HG03175 (cell line): Measurements from ENCODE around the gene PRPF8.

Experiments
- ATAC-seq: cut with Tn5 transposase; IDR thresholded peaks from one replicate; pipeline ENCODE4 v1.9.1; 2021; ENCODE audit warnings: mild to moderate bottlenecking, moderate library complexity; ENCODE audit not compliant: unreplicated experiment

Gene PRPF8

DNA sequence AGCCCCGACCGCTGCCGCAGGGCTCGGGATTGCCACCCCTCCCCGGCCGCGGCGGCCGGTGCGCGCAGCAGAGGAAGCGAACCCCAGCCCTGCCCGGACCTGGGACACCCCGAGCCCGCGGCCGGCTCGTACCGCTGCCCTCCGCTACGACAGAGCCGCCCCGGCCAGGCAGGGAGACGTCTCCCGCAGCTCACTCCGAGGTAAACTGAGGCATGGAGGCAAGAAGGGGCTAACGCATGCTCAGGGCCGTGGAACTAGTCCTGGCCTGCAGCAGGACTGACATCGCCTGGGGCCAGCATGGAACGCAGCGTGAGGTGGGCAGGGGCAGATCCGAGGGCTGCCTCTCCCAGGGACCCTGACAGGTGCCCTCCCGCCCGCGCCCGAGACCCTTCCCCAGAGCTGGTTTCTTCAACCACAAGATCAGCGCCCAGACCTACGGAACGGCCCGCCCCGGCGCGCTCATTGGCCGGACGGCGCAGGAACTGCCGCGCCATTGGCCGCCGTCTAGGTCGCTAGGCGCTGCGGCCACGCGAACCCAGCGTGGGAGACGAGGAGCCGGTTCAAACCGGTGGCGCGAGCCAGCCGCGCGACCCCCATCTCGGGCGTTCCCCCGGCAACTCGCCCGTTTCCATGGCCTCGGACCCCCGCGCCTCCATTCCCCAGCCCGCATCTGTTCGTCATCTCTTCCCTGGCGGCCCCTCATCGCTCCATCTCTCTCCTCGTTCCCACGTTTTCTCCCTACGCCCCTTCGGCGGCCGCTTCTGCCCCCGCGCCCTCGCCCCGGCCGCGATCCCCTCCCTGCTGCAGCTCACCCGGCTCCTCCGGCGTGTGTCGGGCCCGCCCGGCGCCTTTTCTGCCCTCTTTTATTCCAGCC is 56.4 kb downstream of the PRPF8 start, which contains the start of gene SLC43A2:
TSS of gene SLC43A2 (minus strand) at position 853 of the 874 bp plus-strand sequence. CDS start 960 bp downstream, outside the sequence.
- peak; percentile 61 for ATAC-seq

DNA sequence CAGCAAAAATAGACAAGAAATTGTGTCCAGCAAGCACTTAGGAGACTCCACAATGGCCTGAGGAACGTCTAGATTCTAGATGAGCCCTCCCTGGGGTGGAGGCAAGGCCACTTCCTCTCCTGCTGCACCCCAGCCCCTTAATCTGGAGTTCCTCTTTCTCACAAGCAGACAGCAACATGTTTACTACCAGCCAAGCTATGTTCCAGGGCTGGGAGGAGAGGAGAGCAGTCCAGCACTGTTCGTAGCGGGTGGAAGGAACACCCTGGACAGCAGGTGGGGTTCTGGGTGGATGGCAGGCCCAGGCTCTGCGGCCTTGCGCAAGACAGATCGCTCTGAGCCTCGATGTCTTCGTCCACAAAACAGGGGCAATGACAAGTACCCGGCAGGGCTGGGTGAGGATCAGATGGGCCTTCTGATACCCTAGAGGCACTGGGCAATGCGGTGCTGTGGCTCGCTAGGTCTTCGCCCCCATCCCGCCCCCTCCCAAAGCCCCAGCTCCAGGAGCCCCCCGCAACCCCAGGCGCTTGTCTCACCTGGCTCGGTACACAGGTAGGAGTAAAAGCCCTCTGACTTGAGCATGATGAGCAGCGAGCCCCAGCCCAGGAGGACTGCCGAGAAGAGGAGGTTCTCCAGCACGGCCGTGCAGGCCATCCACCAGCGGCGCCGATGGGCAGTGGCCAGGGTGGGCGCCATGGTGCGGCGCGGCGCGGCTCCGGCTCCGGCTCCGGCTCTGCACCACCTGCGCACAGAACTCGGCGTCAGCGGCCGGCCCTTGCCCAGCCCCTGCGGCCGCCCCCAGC is 57.3 kb downstream of the PRPF8 start:
- no peak for ATAC-seq

DNA sequence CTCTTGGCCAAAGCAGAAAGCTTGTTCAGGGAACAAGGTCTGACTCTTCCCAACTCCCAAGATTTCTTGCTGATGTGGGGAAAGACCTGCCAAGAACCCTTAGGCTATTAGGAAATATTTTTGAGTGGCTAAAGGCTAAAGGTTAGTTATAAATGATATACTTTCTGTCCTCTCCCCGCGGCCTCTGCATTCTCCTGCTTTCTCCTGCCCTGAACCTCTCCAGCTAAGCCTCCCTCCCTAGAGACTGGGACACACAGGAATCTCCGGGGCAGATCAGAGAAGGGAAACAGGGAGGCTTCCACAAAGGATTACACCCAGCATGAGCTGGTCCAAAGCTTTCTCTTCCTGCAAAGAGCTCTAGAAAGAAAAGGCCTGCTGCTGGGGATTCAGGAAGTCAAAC is 58.3 kb downstream of the PRPF8 start:
- no peak for ATAC-seq

DNA sequence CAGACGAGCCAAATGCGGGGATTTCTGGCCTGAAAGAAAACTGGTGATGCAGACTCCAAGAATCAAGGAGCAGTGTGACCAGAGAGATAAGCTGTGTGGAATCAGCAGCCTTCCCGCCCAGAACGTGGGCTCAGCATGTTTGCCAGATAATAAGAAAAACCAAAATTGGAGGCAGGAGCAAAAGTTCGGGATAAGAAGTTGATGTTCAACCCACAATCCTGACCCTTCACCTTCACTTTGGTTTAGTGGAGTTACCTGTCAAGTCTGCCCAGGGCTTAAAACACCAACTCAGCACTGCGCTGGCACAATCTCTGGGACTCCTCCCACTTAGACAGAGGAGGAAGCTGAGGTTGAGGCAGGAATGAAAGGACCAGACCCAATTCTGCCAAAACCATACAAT is 59.1 kb downstream of the PRPF8 start:
- ATAC-seq = no peak

DNA sequence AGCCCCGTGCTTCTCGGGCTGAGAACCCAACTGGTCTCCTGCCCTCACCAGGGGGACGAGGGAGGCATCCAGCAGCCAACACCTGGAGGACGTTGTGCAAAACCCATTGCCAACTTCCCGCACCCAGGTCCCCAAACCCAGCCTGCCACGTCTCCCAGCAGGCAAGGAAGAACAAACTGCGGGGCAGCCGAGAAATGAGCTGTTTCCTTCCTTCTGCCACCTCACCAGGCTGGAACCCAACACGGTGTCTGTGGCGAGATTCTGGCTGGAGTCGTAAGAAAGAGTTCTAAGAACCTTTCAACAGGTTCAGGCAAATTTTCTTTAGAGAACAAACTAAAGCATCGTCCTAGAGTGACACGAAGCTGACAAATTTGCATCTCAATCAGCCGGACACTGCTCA is 59.6 kb downstream of the PRPF8 start:
- ATAC-seq = no peak

DNA sequence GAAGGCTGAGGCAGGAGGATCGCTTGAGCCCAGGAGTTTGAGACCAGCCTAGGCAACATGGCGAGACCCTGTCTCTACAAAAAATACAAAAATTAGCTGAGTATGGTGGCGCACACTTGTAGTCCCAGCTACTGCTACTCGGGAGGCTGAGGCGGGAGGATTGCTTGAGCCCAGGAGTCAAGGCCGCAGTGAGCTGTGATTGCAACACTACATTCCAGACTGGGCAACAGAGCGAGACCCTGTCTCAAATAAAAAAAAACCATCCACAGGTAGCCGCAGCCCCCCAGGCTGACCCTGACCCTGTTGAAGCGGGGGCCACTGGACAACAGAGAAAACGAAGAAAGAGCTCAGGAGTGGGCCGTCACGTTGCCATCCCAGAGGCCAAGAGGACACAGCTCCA is 60.0 kb downstream of the PRPF8 start:
- no peak for ATAC-seq

DNA sequence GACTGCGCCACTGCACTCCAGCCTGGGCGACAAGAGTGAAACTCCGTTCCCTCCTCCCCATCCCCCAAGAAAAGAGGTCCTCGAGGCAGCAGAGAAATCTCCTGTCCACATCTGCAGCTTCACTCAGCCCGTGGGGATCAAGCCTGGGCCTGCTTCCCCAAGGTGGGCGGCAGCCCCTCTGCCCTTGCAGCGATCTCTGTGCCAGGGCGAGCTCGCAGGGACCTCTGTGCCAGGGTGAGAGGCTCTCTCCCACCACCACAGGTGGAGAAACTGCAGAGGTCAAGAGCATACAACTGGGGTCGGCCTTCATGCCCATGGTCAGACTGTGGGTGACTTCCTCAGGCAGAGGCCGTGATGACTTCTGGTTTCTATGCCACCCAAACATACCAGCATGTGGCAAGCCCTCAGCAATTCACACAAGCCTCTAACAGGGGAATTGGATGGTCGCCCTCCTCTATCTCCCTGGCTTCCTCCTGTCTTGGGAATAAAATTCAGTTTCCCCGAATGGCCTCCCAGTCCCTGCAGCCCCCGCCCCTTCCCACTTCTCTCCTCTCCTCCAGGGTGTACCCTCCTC is 61.5 kb downstream of the PRPF8 start:
- ATAC-seq = no peak

DNA sequence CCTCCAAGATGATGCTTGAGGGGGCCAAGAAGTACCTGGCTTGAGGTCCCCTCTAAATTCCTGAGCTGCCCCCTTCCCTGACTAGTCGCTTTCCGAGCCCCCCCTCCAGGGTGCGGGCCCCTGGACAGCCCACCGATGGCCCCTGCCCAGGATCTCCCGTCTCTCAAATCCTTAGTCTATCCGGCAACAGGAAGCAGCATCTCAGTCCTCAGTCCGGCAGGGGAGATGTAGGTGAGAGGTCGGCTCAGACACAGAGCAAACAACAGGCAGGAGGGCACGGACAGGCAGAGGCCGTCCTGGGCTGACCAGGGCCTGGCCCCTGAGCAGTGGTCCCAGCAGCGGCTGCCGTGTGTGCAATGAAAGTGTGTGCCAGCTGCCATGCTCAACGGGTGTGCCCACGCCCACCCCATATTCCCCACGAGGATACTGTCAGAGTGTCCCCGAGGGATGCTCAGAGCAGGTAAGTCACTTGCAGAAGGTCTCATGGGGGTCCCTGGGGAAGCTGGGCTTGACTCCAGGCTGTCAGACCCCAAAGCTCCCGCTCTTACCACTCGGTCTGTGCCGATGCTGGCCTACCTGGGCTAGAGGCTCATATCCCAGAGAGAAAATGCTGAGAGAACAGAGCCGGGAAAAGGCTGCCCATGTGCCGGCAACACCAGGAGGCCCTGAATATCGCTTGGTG is 63.3 kb downstream of the PRPF8 start:
- ATAC-seq = no peak

DNA sequence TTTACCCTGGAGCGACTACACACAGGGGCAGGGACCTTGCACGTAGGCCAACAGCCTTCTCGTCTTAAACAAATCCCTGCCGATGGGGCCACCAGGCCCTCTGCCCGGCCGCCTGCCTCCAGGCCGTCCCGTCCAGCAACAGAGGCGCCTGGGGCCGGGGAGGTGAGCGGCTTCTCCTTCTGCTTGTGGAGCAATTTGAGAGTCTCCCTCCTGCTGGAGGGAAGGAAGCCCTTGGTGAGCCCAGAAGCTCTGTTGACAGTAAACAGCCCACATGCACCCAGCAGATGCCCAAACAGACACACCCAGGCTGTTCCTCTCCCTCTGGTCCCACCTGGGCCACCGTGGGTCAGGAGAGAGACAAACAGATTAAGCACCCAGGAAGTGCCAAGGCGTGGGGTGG is 64.2 kb downstream of the PRPF8 start:
- ATAC-seq = no peak

DNA sequence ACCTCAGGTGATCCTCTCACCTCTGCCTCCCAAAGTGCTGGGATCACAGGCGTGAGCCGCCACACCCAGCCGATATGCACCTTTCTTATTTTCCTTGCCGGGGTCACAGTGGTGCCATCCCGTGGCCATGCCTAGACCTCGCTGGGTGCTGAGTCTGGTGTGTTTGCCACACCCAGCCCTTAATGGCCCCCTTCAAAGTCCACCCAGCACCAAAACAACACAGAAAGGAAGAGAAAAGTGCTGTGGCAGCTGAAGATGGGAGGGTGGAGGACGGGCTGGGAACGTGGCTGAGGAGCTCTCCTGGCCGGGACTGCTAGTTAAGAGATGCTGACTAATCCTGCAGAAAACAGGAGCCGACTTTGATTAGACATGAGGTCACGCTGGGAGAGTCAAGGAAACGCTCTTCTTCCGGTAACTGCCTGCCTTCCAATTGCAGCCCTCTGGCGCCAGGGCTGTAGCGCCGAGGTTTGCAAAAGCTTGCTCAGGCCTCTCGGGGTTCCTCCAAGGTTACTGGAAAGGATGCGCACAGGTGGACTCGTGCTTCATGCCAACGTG is 67.0 kb downstream of the PRPF8 start:
- ATAC-seq = no peak

DNA sequence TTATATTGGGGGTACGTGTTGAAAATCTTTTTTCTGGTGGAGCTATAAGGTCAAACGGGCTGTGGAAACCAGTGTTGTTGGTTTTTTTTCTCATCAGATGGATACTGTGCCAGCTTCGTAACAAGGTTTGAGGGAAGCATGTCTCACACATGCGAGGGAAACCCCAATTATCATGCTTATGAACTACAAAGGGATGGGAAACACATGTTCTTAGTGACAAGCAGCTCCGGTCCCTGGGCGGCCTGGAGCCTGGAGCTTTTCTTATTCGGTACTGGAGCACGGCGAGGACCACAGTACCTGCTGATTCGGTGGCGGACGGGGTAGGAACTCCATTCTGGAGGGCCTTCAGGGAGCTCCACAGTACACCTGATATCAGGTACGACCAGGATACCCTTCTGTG is 68.6 kb downstream of the PRPF8 start:
- ATAC-seq = no peak

DNA sequence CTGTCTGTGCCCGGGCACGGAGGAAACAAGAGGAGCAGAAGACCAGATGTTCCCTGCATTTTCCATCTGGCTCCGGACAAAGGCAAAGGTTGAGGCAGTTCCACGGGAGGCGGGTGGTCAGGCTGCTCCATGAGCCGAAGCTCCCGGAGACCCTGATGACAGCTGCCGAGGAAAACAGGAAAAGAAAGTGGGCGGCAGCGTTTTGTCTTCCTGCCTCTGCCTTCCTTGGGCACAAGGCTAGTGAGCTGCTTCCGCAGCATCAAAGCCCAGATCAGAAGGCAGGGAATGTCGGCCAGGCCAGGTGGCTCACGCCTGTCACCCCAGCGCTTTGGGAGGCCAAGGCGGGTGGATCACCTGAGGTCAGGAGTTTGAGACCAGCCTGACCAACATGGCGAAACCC is 72.3 kb downstream of the PRPF8 start:
- ATAC-seq = no peak

DNA sequence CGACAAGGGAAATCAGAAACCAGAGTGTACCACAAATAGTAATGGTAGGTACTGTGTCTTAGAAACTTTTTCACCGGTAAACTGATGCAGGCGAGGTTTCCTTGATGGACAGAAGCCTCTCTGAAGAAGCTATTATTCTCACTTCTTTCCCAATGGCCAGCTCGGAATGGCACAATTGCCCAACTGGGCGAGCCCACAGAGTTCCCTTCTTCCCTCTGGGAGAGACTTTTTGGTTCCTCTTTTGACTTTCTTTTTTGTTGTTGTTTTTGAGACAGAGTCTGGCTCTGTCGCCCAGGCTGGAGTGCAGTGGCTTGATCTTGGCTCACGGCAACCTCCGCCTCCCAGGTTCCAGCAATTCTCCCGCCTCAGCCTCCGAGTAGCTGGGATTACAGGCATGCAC is 73.0 kb downstream of the PRPF8 start:
- ATAC-seq = no peak

DNA sequence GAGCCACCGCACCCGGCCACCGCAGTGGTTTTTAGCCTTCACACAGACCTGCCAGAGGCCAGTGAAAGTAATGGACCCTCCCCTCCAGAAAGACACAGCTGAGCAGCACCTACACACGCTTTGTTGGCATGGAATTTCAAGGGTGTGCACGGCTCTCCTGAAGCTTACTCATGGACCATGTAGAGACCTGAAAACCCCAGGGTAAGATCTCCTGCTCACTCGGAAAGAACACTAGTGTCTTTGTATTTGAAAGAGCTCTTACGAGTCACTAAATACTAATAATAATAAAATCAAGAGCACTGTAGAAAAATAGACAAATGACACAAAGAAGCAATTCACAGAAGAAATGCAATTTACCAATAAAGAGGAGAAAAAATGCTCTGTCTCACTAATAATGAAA is 76.0 kb downstream of the PRPF8 start:
- no peak for ATAC-seq

DNA sequence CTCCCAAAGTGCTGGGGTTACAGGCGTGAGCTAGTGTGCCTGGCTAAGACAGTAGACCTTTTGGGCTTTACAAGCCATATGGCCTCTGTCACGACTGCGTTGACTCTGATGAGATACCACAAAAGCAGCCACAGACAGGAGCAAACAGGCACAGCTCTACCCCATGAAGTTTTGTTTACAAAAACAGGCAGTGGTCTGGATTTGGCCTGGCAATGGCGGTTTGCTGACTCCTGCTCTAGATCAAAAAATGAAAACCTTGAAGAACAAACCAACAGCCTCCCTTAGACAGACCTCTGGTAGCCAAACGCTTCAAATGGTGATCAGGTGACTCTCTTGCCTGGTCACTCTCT is 76.7 kb downstream of the PRPF8 start:
- no peak for ATAC-seq

DNA sequence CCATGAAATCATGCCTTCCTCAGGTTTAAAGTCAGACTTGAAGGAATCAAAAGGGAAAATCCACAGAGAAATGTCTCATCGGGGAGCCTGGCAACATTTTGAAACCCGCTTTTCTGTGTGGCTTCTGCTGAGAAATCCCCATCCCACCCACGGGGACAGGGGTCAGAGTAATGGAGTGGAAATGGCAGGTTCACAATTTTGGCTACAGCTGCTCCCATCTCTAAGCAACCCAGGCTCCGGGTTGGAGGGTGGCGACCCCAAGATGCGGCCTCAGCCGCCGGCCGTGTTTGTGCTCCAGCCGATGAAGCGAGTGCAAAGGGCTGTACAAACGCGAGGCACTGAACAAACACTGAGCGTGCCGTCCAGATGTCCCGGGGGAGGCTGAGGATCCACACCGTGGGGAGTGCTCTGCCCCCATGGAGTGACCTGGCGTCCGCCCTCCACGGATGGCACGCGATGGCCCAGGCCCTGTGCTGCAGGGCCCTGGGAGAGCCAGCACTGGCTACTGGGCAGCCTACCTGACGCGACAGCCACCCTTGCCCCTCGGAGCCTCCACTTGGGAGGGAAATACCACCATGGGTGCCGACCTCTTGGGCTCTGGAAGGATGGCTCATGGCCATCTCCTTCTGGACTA is 78.2 kb downstream of the PRPF8 start:
- ATAC-seq = no peak

DNA sequence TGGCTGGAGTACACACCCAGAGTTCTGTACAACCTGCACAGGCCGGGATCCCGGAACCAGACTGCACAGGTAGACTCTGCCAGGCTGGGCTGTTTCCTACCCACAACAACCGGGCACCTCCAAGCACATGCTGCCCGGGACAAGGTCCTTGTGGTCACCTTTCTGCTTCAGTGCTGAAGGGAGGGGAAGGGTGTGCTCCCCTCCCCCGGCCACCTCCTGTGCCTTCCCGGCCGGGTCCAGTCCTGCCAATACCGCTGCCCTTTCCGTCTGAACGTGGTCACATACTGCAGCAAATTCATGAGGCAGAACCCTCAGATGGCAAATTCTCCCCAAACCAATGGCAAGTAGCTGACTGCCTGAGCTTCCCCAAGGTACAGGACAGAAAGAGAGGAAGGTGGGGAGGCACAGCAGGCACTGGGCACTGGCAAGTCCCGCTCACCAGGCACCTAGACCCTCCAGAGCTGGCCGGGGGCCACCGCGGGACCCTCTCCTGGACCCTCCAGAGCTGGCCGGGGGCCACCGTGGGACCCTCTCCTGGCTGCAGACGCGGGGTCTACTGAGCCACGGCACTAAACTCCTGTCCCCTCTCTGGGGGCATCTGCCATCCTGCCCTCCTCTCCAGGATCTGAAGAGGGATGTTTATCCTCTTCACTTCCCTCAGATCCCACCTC is 78.9 kb downstream of the PRPF8 start:
- ATAC-seq = no peak

DNA sequence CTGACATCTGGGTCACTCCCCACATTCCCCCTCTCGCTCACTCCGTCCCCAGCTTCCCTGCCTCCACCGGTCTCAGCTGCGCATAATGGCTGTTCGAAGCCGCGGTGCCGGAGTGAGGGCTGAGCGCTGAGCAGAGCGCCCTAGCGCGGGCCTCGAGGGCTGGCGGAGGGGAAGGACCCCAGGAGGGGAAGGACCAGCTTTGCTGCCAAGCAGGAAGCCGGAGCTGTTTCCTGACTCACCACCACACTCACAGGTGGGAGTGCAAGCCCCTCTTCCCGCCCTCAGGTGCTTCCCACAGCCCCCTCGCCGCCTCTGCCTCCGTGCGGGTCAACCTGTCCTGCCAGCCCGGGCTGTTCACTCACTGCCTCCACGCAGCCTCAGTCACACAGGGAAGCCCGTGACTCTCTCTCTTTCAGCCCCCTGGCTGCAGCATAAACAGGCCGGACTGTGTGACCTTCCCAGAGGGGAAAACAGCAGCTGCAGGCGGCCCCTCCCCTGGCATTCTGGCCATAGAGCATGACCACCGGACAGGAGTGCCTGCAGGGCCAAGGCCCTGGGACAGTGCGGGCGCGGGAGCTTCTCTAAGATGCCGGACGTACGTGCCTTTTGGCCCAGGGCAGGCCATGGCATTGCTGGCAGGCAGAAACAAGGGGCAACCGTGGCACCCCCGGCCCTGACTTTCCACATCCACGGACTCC is 79.7 kb downstream of the PRPF8 start:
- no peak for ATAC-seq

DNA sequence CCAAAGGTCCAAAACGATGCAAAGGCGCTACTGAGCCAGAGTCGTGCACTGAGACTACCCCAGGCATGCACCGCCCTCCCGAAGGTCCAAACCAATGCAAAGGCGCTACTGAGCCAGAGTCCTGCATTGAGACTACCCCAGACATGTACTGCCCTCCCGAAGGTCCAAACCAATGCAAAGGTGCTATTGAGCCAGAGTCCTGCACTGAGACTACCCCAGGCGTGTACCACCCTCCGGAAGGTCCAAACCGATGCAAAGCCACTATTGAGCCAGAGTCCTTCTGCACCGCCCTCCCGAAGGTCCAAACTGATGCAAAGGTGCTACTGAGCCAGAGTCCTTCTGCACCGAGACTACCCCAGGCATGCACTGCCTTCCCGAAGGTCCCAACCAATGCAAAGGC is 83.1 kb downstream of the PRPF8 start:
- no peak for ATAC-seq
